GM12875 (cell line): ENCODE measurements around the gene ANKIB1.

Experiments
- H3K4me3 ChIP-seq: one replicate; pipeline ENCODE4 v1.5.1; 2011; ENCODE audit warnings: low read depth, low read length, control low read depth
- CTCF ChIP-seq: IDR thresholded peaks from 2 replicates; pipeline ENCODE4 v1.5.1; 2011; ENCODE audit warnings: low read depth, mild to moderate bottlenecking, control low read depth, inconsistent platforms, low read length, moderate library complexity, borderline replicate concordance; ENCODE audit not compliant: insufficient read depth

ANKIB1 gene

GRCh38 chr7:92228742-92229141 lies 17.0 kb upstream of the ANKIB1 start:
- H3K4me3 ChIP-seq: no peak overlapping the region
- no peak for TF ChIP-seq CTCF

DNA sequence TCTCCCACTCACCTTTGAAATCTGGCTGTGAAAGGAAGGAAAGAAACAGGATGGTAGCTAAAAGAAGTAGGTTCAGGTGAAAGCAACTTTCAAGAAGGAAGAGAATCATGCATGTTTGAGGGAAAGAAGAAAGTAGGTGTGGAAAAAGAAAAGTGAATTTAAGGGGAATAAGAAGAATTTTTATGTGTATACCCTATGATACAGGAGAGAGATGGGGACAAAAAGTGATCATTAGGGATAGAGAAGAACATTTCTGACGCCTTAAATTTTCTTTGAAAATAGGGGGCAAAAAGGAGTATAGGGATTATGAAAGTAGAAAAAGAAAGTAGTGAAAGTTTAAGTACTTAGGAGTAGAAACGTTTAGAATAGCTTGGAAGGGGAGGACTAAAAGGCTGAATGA lies 15.2 kb upstream of the ANKIB1 start:
- no peak overlapping the region for H3K4me3 ChIP-seq
- TF ChIP-seq CTCF: no peak

DNA sequence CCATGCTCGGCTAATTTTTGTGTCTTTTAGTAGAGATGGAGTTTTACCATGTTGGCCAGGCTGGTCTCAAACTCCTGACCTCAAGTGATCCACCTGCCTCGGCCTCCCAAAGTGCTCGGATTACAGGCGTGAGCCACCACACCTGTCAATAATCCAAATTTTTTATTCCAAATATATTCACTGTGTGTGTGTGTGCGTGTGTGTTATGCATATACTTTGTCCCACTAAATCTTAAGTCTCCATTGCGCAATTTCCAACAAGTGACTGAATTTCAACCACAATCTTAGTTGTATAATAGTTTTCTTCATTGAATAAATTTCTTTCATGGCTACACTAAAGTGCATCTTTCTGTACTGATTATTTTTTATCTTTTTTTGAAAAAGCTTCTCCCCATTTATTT lies 2.8 kb upstream of the ANKIB1 start:
- H3K4me3 ChIP-seq: no peak overlapping the region
- no peak for TF ChIP-seq CTCF

GRCh38 chr7:92244808-92245486 lies 827 bp upstream of the ANKIB1 start:
- TF ChIP-seq CTCF: no peak
- peak overlapping the region; percentile 76 for H3K4me3 ChIP-seq

DNA sequence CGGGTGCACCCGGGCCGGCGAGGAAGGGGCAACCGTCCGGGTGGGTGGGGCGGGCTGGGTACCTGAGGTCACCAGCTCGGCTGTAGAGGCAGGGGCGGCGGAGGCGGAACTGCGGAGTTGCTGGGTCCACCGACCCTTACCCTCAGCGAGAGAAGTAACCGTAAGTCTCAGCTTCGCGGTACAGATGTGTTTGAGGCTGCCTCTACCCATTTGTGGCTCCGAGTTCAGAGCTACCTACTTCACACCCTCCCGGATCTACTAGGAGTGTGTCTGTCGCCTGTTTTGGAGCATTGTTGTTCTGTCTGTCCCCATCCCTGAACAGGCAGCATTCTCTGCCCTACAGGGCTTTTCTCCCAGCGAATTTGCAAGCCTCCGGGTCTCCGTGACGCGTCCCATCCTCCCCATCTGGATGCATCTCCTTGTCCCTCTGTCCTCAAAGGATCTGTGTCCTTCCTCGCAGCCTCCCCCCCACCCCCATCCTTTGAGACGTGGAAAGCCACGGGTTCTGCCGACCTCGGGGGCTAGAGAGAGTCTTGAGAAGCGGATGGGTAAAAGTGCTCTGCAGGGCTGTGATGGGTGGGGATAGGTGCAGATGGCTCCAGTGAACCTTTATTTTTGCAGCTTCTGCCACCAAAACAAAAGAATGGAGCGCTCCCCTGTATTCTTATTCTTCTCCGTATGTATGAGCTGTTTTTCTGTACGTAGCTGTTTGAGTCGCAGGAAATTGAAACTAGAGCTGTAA lies 757 bp downstream of the ANKIB1 start:
- H3K4me3 ChIP-seq: peak overlapping the region; percentile 76

DNA sequence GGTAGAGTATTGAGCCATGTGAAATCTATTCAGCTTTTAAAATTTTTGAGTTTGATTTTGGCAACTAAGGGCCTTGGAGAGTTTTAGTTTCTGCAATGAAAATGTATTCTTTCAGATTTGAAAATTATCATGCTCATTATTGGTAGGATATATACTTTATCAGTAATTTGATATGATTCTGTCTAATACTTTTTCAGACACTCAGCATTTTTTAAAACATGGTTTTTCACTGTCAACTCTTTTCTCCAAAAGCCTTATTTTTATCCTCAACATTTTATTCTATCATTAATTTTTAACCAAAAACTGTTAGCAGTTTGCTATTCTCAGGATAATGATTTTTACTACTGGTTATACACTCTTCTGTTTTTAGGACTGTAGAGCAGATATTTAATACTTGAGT lies 4.8 kb downstream of the ANKIB1 start:
- no peak overlapping the region for H3K4me3 ChIP-seq
- TF ChIP-seq CTCF: no peak

More for the DNA sequence above, 757 bp downstream of the ANKIB1 start:
- no peak for TF ChIP-seq CTCF

DNA sequence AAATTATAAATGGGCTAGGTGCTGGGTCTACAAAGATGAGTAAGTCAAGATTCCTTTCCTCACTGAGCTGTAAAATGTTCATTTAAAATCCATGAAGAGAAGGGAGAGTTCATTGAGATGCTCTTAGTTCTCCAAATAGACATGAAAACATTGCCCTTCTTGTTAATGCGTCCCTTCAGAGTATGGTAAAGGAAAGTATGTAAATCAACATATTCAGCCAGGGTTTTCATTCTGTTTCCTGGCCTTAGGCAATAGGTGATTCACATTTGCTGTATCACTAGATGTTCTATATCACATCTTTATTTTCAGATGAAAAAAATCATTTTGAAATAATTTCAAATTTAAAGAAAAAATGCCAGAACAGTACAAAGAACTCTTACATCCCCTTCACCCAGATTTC lies 5.4 kb downstream of the ANKIB1 start:
- no peak for TF ChIP-seq CTCF
- no peak overlapping the region for H3K4me3 ChIP-seq
